Activated gamma-delta T cell treated with anti-CD3 and anti-CD28 coated beads, Interleukin-2, amount 50 U/mL, for 16 hours (primary cell): ENCODE data around the gene CD101.

Source experiments
- DNase-seq: peaks from one replicate; pipeline ENCODE4 v3.0.0-alpha.2; 2020; ENCODE audit warnings: low read depth

Gene CD101

GRCh38 chr1:117014209-117014608 is 12.6 kb downstream of the CD101 start:
- no peak for DNase-seq

GRCh38 chr1:117015724-117016123 is 14.2 kb downstream of the CD101 start:
- DNase-seq = no peak

GRCh38 chr1:117017062-117017461 is 15.5 kb downstream of the CD101 start:
- DNase-seq = no peak

- DNase-seq = no peak
These were observed 16.1 kb downstream of the CD101 start for GRCh38 chr1:117017648-117018047.

- DNase-seq = no peak
These were observed 19.1 kb downstream of the CD101 start for GRCh38 chr1:117020526-117021156.

GRCh38 chr1:117022114-117022513 is 20.6 kb downstream of the CD101 start:
- no peak for DNase-seq

- no peak for DNase-seq
These were observed 24.0 kb downstream of the CD101 start for GRCh38 chr1:117025568-117025967.

GRCh38 chr1:117026361-117026760 is 24.8 kb downstream of the CD101 start:
- DNase-seq = no peak

GRCh38 chr1:117029685-117030084 is 28.1 kb downstream of the CD101 start:
- DNase-seq = no peak

GRCh38 chr1:117030271-117030877 is 28.8 kb downstream of the CD101 start:
- DNase-seq = no peak

- no peak for DNase-seq
These were observed 30.7 kb downstream of the CD101 start for GRCh38 chr1:117032266-117032665.

- DNase-seq = no peak
These were observed 31.4 kb downstream of the CD101 start for GRCh38 chr1:117032681-117033539.

GRCh38 chr1:117033772-117034171 is 32.2 kb downstream of the CD101 start:
- DNase-seq = no peak

- no peak for DNase-seq
These were observed 33.3 kb downstream of the CD101 start for GRCh38 chr1:117034791-117035290.

GRCh38 chr1:117036018-117036461 is 34.5 kb downstream of the CD101 start:
- no peak for DNase-seq

GRCh38 chr1:117037802-117038201 is 36.2 kb downstream of the CD101 start:
- no peak for DNase-seq

GRCh38 chr1:117038236-117038635 is 36.7 kb downstream of the CD101 start:
- no peak for DNase-seq

GRCh38 chr1:117044217-117044616 is 42.7 kb downstream of the CD101 start:
- DNase-seq = no peak

GRCh38 chr1:117045644-117046043 is 44.1 kb downstream of the CD101 start:
- no peak for DNase-seq

- no peak for DNase-seq
These were observed 45.2 kb downstream of the CD101 start for GRCh38 chr1:117046781-117047180.

- no peak for DNase-seq
These were observed 45.7 kb downstream of the CD101 start for GRCh38 chr1:117047271-117047670.

- DNase-seq = no peak
These were observed 48.3 kb downstream of the CD101 start for GRCh38 chr1:117049857-117050256.
